IPS-15b (cell line): ENCODE measurements around the gene PLP2.
"Not testable (repeated sequence)": the region's sequence is repeated elsewhere in the genome, so short reads cannot be mapped to it uniquely, and the experiment has no call there.

Source experiments
- H3K27me3 ChIP-seq: one replicate; pipeline ENCODE4 v1.6.1; 2013; ENCODE audit warnings: low read length; ENCODE audit not compliant: control insufficient read depth, insufficient read depth
- H3K36me3 ChIP-seq: one replicate; pipeline ENCODE4 v1.6.1; 2013; ENCODE audit warnings: low read length; ENCODE audit not compliant: control insufficient read depth, insufficient read depth
- H3K4me1 ChIP-seq: one replicate; pipeline ENCODE4 v1.6.1; 2013; ENCODE audit warnings: mild to moderate bottlenecking, low read length; ENCODE audit not compliant: control insufficient read depth, insufficient read depth
- H3K4me3 ChIP-seq: one replicate; pipeline ENCODE4 v1.5.1; 2013; ENCODE audit warnings: low read depth, low read length
- H3K9ac ChIP-seq: one replicate; pipeline ENCODE4 v1.6.1; 2013; ENCODE audit warnings: low read depth, mild to moderate bottlenecking, low read length
- H3K9me3 ChIP-seq: one replicate; pipeline ENCODE4 v1.6.1; 2013; ENCODE audit warnings: mild to moderate bottlenecking, low read length; ENCODE audit not compliant: control insufficient read depth, insufficient read depth

Gene PLP2

DNA sequence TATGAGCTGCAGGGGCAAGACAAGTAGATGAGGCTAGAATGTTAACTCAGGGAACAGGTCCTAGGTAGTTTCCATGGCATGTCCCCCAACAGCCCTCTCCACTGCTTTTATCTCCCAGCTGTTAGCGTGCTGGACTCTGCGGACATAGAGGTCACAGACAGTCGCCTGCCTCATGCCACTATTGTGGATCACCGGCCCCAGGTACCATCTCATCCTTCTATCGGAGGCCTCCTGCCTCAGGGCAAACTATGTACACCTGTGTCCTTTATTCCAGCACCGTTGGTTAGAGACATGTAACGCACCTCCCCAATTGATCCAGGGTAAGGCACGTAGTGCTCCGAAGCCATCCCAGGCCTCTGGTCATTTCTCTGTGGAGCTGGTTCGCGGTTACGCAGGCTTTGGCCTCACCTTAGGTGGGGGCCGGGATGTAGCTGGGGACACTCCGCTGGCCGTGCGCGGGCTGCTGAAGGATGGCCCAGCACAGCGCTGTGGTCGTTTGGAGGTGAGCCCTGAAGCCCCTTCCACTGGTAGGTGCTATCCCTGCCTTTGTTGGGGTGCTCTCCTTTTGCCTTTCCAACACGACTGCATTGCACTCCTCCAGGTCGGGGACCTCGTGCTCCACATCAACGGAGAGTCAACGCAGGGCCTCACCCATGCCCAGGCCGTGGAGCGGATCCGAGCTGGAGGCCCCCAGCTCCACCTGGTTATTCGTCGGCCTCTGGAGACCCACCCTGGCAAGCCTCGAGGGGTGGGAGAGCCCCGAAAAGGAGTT lies 6.9 kb upstream of the PLP2 start:
- no peaks in the 10 kb centered on the region for H3K9me3 ChIP-seq
- peaks cover 47% of the 10 kb centered on the region for H3K27me3 ChIP-seq
- no peak overlapping the region for H3K4me3 ChIP-seq
- H3K4me1 ChIP-seq = peaks cover 5% of the 10 kb centered on the region
- H3K9ac ChIP-seq = no peak overlapping the region
- H3K36me3 ChIP-seq = no peaks in the 10 kb centered on the region

DNA sequence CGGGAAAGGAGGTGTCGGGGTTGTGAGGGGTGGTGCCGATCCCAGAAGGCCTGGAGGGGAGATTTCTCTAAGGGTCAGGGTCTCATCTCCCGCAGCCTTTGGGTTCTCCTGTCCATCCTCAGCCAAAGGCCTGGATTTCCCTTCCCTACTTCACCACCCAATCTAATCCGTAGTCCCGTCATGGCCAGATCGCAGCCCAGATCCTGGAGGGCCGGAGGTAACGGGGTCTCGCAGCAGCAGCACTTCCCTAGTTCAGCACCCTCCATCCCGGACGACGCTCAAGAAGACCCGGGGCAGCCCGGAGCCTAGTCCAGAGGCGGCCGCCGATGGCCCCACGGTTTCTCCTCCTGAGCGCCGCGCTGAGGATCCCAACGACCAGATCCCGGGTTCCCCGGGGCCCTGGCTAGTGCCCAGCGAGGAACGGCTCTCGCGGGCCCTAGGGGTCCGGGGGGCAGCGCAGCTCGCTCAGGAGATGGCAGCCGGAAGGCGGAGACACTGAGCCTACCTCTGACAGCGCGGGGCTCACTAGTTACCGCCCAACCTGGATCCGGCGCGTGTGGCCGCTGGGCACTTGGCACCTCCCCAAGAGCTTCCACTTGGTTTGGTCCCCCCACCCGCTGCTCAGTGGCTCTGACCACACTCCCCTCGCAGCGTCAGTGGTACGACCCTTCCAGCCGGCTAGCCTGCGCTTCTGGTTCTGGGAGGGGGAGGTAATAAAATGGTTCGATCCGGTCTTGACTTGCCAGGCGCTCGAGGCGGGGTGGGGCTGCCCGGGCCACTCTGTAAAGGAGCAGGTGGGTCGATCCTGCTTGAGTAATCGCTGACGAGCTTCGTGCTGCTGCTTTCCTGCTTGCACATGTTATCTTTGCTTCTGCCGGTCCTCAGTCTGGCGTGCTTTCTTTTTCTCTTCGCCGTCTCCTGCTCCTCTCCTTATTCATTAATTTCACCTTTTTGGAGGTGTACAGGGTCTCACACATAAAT lies 5.5 kb upstream of the PLP2 start:
- no peak overlapping the region for H3K9ac ChIP-seq
- peaks cover 5% of the 10 kb centered on the region for H3K4me1 ChIP-seq
- peak overlapping the region; percentile 60 for H3K4me3 ChIP-seq
- no peaks in the 10 kb centered on the region for H3K9me3 ChIP-seq
- H3K27me3 ChIP-seq = peaks cover 50% of the 10 kb centered on the region
- H3K36me3 ChIP-seq = no peaks in the 10 kb centered on the region

DNA sequence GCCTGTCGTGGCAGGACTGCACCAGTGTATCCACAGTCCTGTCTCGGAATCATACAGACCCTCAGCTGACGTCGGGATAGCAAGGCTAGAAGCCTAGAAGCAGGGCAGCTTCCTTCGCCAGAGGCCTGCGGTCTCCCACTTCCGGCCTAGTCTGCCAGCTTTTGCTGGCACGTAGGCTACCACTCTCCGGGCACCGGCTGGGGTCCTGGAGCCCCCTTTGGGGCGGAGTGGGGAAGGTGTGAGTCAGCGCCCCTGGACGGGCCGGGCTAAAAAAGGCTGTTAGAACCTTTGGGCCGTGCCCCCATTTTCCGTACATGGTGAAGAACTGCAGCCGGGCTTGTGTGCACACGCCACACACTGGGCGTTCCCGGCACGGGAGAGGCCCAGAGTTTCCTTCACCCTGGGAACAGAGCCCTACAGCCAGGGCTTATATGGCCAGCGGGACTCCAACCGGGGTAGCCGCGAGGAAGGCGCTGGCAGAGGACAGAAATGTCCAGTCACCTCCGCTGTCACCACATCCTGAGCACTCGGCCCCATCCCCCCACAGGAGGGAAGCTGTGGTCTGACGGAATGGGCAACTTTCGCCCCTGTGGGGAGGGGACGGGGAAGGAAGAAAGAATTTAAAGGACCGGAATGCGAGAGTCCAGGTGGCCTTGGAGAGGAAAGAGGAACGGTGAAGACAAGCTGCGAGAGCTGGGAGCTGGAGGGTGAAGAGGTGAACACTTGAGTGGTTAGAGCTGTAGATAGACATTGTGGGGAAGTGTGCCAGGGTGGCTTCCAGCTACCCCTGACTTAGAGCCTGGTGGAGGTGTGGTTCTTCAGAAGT lies 4.6 kb upstream of the PLP2 start:
- Histone ChIP-seq H3K4me1 (peaks cover 5% of the 10 kb centered on the region), H3K4me3 (peak overlapping the region; percentile 60), H3K9ac (no peak overlapping the region), H3K27me3 (peaks cover 49% of the 10 kb centered on the region), H3K36me3 (no peaks in the 10 kb centered on the region), H3K9me3 (no peaks in the 10 kb centered on the region)

DNA sequence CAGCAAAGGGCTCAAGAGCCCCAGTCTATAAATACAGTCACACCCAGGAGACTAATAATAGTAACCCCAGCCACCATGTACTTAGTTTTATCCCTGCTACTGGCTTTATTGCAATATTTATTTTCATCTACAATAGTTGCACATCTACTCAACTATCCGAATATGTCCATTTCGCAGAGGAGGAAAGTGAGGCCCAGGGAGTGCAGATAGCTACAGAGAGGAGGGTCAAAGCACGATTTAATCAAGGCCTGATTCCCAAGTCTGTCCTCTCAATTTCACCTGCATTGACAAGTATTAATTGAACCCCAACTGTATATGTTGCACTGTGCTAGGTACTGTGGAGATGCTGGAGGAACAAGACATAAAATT lies 4.0 kb upstream of the PLP2 start:
- Histone ChIP-seq H3K4me1 (peaks cover 5% of the 10 kb centered on the region), H3K27me3 (peaks cover 51% of the 10 kb centered on the region), H3K9ac (no peak overlapping the region), H3K4me3 (peak overlapping the region; percentile 60), H3K36me3 (no peaks in the 10 kb centered on the region), H3K9me3 (no peaks in the 10 kb centered on the region)

DNA sequence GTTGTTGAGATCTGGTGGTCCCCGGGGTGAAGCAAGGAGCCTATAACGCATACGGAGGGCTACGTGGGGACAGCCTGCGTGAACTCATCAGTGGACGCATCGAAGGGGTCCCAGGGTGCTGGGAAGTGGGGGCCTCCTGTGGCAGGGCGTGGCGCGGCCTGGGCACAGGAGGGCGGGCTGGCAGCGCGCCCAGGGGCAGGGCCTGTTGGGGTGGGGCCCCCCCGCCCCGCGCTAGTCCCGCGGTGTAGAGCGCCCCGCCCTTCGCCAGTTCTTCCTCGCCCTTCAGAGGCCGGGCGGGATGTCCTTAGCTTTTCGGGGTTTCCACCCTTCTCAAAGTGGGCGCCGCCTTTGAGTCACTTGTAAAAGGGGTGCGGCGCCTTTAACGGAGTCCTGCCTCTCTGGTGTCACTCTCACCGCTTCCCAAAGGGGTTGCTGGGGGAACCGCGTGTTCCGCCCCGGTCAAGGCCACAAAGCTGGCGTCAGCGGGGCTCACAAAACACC lies 632 bp downstream of the PLP2 start:
- peaks cover 5% of the 10 kb centered on the region for H3K36me3 ChIP-seq
- H3K9ac ChIP-seq = no peak overlapping the region
- H3K4me3 ChIP-seq = peak overlapping the region; percentile 55
- no peaks in the 10 kb centered on the region for H3K9me3 ChIP-seq
- peaks cover 40% of the 10 kb centered on the region for H3K27me3 ChIP-seq
- H3K4me1 ChIP-seq = peaks cover 4% of the 10 kb centered on the region

DNA sequence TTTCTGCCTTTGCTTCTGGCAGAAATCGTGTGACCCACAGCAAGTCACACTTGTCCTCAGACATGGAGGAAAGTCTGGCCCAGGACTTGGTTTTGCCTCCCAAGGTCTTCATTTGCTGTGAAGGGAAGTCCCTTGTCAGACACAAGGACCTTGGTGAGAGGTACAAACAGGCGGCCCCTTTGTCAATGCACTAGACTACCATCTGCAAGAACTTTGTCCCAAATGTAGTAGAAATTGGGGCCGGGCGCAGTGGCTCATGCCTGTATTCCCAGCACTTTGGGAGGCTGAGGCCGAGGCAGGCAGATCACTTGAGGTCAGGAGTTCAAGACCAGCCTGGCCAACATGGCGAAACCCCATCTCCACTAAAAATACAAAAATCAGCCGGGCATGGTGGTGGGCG lies 1.8 kb downstream of the PLP2 start:
- H3K27me3 ChIP-seq = peaks cover 32% of the 10 kb centered on the region
- not testable (repeated sequence) for H3K9me3 ChIP-seq, H3K36me3 ChIP-seq, H3K4me3 ChIP-seq, H3K4me1 ChIP-seq, H3K9ac ChIP-seq

DNA sequence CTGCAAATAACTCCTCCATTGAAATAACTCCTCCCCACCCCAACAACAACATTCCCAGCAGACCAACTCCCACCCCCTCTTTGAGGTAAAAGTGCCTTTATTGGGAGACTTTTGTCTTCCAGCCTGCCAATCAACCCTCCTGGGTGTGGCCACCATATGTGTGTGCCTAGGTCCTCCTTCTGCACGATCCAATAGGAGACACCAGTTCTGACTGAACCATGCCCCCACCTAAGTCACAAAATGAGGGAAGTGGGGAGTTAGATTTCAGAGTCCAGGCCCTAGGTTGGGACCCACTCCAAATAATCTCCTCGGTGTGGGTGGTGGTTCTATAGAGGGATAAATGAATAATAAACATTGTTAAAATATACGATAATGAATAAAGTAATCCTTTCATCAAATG lies 3.0 kb downstream of the PLP2 start:
- H3K4me1 ChIP-seq = no peaks in the 10 kb centered on the region
- H3K9me3 ChIP-seq = no peaks in the 10 kb centered on the region
- H3K9ac ChIP-seq = no peak overlapping the region
- peaks cover 29% of the 10 kb centered on the region for H3K27me3 ChIP-seq
- peaks cover 13% of the 10 kb centered on the region for H3K36me3 ChIP-seq
- H3K4me3 ChIP-seq = no peak overlapping the region

DNA sequence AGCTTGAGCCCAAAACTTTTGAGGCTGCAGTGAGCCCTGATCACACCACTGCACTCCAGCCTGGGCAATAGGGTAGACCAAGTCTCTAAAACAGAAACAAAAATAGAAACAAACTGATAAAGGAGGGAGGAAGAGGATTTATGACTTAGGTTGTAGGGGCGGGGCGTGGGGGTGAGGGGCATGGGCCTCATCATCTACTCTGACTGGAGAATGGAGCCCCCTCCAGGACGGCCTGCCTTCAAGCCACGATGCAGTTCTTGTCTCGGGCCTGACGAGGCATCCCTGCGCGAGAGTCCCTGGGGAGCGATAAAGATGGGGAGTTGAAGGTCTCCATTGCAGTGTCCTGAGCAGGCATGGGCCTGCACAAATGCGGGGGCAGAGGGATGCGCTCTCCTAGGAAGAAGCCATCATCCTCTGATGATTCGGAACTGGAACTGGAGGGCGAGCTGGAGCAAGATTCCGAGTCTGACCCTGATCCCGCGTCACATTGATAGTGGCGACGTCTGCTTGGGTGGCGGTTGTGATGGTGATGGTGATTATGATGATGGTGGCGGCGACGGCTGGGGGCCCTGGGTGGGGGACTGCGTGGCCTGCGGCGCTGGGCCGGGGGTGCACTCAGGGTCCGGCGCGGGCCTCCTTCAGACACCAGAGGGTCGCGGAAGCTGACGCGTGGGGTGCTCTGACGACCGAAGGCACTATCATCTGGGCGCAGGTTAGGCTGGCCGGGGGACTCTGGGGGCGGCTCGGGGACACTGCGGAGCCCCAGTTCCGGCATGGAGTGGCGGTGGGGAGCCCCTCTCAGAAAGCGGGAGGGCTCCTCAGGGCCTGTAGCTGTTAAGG lies 4.0 kb downstream of the PLP2 start:
- H3K4me3 ChIP-seq = no peak overlapping the region
- peaks cover 23% of the 10 kb centered on the region for H3K27me3 ChIP-seq
- H3K36me3 ChIP-seq = peaks cover 17% of the 10 kb centered on the region
- no peaks in the 10 kb centered on the region for H3K4me1 ChIP-seq
- no peak overlapping the region for H3K9ac ChIP-seq
- no peaks in the 10 kb centered on the region for H3K9me3 ChIP-seq

DNA sequence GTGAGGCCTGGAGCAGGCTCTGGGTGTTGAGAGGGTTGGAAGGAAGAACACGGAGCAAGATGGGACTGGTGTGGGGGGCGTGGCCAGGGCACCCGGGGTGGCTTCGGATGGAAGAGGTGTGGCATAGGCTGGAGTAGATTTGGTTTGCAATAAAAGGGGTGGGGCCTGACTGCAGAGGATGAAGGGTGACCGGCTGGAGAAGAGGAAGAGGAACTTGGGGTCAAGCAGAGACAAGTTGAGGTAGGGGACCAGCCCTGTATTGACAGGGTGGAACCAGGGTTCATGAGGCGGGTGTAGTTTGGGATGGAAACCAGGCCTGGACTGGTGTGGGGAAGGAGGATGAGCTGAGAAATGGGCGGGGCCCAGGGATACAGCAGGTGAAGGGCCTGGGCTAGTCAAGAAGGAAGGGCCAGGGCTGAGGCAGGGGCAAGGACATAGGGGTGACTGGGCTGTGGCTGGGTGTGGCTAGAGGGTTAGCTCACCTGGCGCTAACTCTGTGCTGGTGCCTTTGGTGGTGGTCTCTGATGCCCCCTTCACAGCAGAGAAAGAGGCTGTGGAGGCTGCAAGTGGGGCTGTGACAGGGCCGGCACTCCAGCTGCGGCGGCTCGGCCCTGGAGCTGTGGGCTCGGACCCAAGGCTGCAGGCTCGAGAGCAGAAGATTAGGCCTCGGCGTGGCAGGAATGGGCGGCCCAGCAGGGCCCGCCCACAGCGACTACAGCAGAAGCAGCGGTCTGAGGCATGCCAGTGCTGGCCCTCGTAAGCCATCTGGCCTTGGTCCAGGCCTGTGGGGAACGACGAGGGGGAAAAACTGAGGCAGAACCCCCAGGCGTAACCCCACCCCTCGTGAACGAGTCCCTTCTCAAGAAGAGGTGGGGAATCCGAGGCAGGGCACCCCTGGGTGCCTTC lies 5.0 kb downstream of the PLP2 start:
- no peak overlapping the region for H3K9ac ChIP-seq
- no peaks in the 10 kb centered on the region for H3K9me3 ChIP-seq
- peaks cover 17% of the 10 kb centered on the region for H3K36me3 ChIP-seq
- no peaks in the 10 kb centered on the region for H3K4me1 ChIP-seq
- H3K4me3 ChIP-seq = no peak overlapping the region
- peaks cover 17% of the 10 kb centered on the region for H3K27me3 ChIP-seq

DNA sequence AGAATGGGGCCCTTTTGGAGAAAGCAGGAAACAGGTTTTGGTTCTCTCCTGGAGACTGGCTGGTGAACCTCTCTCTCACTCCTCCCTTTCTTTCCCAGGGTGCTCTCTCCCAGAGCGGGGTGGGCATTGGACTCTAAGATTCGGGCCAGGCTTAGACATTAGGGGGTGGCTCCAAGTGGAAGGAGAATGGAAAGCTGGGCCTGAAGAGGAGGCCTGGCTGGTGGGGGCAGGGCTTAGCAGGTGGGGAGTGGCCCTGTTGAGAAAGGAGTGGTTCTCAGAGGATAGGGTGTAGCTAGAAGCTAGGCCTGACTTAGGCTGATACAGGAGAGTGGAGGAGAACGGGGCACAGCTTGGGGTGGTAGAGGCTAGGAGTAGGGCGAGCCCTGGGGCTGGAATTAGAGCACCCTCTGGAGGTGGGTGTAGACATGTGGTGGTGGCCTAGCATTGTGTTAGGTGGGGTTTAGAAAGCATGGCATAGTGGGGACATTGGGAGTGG lies 5.7 kb downstream of the PLP2 start:
- no peaks in the 10 kb centered on the region for H3K4me1 ChIP-seq
- no peak overlapping the region for H3K9ac ChIP-seq
- H3K4me3 ChIP-seq = no peak overlapping the region
- no peaks in the 10 kb centered on the region for H3K9me3 ChIP-seq
- peaks cover 17% of the 10 kb centered on the region for H3K36me3 ChIP-seq
- H3K27me3 ChIP-seq = peaks cover 10% of the 10 kb centered on the region
